GM21576 (cell line): ENCODE results near the gene DBH.

Experiments used
- ATAC-seq: cut with Tn5 transposase; IDR thresholded peaks from one replicate; pipeline ENCODE4 v1.9.1; 2021; ENCODE audit warnings: mild to moderate bottlenecking, moderate library complexity; ENCODE audit not compliant: unreplicated experiment

Gene DBH

GRCh38 chr9:133604214-133604613 is 31.9 kb upstream of the DBH start:
- no peak for ATAC-seq

GRCh38 chr9:133604856-133605255 is 31.3 kb upstream of the DBH start:
- no peak for ATAC-seq

DNA sequence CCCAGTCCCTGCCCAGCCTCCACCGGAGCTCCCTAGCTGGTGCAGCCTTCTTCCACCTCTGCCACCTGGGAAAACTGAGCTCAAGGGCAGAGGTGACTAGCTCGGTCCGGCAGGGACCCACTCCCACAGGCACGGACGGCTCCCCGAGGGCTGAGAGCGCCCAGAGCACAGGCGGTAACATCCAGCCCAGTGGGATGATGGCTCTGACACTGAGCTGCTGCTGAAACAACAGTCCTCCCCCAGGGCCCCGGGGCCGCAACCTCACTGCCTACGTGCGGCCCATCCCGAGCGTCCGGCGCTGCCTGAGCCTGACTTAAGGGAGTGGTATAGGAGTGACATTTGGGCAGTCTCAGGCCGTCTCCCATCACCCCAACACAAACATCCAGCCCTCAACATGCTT is 30.7 kb upstream of the DBH start:
- ATAC-seq: no peak

DNA sequence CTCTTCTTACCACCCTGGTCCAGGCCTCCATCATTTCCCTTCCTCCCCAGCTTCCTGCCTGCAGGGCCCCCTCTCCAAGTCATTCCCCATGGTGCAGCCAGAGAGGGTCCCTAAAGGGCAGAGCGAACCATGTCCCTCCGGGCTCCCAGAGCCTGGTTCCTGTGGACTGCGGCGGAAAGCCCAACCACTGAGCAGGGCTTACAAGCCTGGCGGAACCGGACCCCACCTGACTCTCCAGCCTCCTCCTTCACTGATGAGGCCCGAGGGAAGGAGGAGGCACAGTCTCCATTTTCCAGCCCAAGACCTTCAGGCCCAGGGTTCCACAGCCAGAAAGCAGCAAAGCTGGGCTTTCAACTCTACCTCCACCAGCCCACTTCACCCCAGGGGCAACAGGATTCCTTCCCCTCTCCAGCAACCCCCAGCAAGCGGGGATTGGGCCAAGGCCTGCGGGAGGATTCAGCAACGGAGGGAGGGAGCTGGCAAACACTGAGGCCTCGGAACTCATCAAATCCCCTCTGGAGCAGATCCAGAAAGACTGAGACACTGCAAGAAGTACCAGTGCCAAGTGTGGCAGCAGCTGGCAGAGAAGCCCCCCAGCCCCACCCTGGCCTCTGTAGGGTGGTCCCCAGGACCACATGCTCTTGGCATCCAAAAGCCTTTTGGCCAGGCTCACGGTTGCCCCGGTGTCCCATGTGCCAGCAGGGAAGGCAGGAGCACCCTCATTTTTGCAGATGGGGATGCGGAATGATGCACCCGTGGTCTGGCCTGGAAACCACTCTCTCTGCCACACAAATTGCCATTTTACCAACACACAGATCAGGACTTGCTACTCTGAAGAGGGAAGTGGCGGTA is 30.1 kb upstream of the DBH start:
- no peak for ATAC-seq

DNA sequence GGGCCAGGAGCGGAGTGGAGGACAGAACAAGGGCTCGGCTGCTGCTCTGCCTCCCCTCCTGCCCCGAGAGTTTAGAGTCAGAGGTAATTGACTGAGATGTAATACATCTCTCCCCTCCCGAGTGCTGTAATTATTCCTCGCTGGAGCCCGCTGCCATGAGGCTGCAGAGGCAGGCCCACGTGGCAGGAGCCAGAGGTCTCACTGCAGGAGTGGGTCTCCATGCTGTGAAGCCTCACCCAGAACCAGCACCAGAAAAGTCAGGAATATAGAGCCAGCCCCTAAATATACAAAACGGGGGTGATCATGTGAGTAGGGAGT is 29.5 kb upstream of the DBH start:
- ATAC-seq: no peak

- ATAC-seq: no peak
Observed at GRCh38 chr9:133607381-133607780, 28.8 kb upstream of the DBH start.

GRCh38 chr9:133607976-133608375 is 28.2 kb upstream of the DBH start:
- no peak for ATAC-seq

GRCh38 chr9:133608382-133608781 is 27.8 kb upstream of the DBH start:
- no peak for ATAC-seq

- no peak for ATAC-seq
Observed at GRCh38 chr9:133608889-133609288, 27.3 kb upstream of the DBH start.

DNA sequence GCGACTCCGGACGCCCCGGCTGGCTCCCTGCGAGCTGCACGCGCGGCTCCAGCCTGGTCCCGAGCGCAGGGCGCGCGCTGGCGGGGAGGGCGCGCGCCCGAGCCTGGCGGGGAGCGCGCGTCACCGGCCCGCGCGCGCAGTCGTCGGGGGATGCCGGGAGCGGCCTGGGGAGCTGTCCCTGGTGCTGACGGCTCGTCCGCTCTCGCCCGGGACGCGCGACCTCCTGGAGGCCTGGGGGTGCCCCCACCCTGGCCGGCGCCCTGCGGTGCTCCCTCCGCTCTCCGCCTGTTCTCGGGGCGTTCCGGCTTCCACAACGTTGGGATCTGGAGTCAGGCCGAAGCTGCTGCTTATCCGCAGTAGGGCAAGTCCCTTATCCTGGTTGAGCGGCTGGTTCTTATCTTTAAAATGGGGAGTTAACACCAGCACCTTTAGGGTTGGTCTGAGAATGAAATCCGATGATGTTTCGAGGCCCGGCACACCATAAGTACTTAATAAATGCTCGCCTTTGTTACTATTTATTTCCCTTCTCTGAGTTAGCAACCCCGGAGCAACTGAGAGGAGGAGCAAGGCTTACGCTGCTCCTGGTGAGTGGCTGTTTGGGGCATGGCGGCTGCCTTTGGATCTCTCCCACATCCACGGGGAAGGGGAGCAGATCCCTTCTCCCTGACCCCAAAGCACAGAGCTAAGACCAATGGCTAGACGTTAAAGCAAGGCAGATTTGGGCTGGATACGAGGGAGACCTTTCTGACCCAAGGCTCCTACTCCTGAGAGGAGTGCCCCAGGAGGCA is 26.7 kb upstream of the DBH start, which contains the start of gene FAM163B:
Gene FAM163B, minus strand, starts transcription at position 79 of the 788 bp plus-strand sequence. CDS start 29,166 bp downstream, outside the sequence.
- no peak for ATAC-seq

DNA sequence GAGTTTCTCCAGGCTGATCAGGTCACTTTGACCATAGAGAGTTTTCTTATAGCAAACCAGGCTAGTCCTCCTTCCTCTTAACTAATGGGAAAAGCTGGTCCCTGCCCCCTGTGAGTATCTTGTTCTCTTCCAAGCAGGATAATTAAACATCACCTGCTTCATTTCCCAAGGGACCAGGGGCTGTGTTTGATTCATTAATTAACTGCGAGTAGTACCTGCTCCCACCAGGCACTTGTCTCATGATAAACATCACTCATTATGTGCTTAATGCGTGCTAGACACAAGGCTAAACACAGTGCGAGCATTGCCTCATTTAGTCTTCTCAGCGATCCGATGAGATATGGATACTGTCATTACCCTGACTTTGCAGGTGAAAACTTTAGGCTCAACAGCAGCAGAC is 25.3 kb upstream of the DBH start:
- ATAC-seq: no peak

- ATAC-seq: no peak
Observed at GRCh38 chr9:133612051-133612450, 24.1 kb upstream of the DBH start.

DNA sequence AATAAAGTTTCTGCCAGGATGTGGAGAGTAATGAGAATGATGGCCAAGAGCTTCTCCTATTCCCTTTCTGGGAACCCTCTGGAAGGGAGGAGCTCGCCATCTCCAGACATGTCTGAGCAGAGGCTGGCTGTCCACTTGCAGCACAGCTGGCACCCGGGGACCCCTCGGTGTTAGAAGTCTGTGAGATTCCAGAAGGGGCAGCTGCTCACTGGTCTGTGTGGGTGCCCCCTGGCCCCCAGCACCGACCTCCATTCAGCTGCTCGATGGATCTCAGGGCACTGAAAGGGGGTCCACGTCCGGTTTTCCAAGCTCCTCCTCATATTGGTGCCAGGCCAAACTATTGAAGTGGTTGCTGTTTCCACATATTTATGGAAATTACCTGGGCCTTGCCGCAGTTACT is 23.3 kb upstream of the DBH start:
- ATAC-seq: no peak

DNA sequence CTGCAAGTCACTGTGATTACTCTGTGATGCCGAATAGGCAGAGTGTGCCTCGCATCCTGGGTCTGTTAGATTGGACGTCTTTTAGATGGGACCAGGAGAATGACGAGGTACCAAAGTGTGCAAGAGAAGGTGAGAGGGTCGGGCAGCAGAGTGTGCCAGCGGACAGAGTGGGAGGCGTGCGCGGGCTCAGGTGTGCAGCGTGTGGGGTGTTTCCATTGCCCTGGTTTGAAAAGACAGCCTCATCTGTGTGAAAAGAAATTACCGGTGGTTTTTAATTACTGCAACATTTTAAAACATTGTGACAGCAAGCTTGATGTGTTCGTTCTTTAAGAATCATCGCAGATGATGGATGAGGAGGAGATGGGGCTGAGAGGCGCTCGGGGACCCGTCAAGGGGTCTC is 22.7 kb upstream of the DBH start:
- ATAC-seq: no peak

DNA sequence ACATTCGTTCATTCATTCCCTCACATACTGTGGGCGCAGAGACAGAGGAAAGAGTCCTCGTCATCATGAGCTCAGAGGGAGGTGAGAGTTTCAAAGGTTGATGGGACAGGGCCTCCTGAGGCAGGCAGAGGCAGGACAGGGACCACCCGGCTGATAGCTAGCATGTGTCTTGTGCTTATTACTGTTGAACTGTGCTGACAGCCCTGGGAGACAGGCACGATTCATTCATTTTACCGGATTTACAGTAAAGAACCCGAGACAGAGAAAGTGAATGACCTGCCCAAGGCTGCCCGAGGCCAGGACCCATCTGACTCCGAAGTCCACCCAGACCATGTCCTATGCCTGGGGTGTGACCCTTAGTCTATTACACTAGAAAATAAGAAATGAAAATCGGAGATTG is 22.1 kb upstream of the DBH start:
- no peak for ATAC-seq

DNA sequence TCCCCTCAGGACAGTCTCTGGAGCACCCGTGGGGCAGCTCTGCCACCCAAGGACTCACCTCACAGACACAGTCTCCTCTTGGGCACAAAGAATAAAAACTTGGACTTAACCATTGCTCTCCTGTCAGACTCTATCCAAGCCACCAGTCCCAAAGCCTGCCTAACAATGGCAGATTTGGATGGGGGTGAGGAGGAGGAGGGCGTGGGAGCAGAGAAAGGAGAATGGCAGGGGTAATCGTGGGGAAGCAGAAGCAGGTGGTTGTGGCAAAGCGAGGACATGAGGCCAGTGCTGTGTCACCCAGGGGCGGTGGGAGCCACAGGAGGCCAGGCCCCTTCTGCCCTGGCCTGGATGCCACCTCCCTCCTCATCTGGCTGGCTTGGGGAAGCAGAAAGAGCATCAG is 21.5 kb upstream of the DBH start:
- ATAC-seq: no peak

GRCh38 chr9:133615186-133615585 is 21.0 kb upstream of the DBH start:
- ATAC-seq: no peak

DNA sequence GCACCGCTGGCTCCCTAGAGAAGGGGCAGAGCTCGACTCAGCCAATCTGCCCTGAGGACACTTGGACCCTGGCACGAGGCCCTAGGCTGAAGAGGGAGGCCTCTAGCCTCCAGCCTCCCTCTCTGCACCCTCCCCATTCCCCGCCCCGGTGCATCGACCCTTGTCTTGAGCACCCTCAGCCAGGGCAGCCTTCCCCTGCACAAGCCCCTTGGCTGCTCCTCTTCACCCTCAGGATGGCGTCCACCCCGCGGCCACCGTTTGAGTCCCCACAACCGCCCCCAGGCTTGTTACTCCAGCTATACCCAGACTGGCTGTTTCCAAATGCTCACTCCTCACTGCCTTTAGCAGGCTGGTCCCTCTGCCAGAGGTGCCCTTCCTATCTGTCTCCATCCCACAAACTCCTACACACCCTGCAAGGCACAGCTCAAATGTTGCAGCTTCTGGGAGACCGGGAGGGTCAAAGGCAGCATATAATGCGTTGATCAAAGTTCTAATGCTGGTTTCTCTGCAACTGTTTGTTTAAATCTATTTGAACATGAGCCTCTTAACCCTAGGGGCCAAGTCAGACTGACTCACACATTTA is 20.5 kb upstream of the DBH start:
- ATAC-seq: no peak

DNA sequence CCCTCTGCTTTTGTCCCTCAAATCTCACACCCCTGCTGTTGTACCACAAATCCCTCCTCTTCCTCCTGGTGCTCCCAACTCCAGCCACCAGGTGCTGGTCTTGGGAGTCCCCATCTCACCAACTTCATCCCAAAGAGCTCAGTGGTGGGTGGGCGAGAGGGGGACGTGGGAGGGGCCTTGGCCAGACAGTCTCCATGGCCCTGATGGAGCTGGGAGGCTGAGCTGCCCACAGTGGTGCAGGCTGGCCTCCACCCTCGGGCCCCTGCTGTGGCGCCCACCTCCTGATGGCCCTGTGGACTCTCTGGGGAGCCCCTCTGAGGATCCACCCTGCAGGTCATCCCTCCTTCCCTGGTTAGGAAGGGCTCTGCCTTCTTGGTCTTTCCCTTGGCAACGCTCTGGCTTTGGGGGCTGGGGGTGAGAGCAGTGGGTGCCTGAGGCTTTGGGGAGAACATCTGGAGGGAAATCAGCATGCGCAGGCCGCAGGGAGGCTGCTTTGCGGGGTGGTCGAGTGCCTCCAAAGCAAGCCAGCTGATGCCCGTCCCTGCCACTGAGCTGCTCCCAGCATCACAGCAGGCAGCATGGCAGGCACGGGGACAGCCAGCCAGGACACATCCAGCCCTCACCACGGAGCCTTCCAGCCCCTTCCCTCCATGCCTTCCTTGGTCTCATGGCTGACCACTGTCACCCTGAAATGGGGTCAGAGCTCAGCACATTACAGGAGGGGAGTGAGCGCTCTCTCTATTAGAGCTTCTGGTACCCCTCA is 19.3 kb upstream of the DBH start:
- no peak for ATAC-seq

DNA sequence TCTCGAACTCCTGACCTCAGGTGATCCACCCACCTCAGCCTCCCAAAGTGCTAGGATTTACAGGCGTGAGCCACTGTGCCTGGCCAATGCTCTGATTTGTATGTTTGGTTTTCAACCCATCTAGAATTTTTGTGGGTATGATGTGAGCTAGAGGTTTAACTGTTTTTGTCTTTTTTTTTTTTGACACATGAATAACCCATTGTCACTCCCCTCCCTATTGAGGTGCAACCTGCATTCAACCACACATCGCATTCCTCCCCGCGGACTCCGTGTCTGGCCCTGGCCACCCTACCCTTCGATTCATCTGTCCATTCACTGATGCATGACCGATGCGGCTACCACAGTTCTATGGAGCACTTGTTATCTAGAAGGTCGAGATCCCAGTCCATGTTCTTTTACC is 17.4 kb upstream of the DBH start:
- no peak for ATAC-seq

GRCh38 chr9:133619791-133620190 is 16.4 kb upstream of the DBH start:
- ATAC-seq: no peak
